CD4-positive, alpha-beta T cell treated with Interferon alpha-2 for 1 hour (primary cell): ENCODE data around the gene CD59.
"Not testable (repeated sequence)": the region's sequence is repeated elsewhere in the genome, so short reads cannot be mapped to it uniquely, and the experiment has no call there.

ENCODE experiments used
- DNase-seq, 2 donors: peaks; one replicate each; pipeline ENCODE4 v3.0.0-alpha.2; 2020 to 2022

Gene CD59

DNA sequence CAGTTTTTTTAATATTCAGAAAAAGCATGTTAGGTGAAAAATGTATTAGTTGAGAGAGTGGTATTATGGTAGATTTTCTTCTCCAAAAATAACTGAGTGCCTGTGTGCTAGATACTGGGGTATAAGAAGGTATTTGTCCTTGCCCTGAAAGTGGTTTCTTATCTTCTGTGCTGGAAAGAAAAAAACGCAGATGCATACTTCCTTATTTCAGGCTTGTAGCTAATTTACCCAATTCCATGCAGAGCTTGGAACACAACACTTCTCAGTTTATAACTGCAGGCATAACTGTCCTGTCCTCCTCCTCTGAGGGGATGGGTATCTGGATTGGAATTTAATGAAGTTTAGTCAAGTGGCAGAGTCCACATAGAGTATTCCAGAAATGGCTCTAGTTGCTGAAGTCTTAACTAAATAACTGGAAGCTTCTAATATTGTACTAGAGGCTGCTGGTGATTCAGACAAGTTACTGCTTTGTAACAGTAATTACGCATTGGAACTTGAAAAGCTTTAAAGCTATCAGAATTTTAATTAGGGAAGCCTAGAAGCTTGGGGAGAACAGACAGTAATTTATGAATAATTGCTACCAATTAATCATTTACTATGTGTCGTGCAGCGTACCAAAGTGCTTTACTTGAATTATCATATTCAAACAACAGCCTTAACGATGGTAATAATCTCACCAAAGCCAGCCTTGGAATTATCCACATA lies 22.9 kb downstream of the CD59 start:
- DNase-seq, result no peak

DNA sequence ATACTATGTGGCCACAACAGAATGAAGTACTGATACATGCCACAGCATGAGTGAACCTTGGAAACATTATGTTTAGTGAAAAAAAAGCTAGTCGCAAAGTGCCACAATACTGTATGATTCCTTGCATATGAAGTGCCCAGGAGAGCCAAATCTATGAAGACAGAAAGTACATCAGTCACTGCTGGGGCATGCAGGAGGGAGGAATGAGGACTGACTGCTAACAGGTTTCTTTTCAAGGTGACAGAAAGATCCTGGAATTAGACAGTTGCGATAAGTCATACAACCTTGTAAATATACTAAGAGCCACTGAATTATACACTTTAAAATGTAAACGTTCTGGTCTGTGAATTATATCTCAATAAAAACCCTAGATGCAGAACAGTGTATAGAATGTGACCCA lies 23.8 kb downstream of the CD59 start:
- no peak for DNase-seq

DNA sequence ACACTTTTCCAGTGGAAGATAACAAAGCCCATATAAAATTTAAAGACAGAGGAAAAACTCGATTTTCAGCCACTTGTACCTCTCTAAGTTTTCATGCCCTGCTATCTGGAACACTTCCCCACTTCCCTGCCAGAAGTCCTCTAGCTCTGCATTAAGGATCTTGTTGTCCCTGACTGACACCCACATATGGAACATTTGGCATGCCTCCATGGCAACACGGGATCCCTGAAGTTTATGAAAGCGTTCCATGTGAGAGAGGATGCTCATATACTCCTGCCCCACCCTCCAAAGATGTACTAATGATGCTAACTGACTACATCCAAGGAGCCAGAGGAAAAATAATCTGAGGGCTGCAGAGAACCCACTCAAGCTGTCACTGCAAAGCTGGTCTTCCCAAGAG lies 26.8 kb downstream of the CD59 start:
- no peak for DNase-seq

DNA sequence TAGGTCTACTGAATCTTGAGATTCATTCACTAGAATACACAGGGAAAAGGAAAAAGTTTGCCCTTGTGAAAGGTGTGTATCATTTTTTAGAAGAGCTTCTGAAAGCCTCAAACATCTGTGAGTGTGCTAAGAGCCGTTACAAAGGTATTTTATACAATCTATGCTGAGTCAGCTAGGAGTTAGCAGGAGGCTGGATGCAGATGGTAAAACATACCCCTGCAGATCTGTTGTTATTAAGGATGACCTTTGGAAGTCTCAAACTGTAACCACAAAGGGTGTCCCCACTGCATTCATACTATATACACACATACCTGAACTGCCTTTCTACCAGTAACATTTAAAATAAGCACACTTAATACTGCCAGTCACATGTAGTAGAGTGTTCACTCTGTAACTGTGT lies 27.2 kb downstream of the CD59 start:
- no peak for DNase-seq

DNA sequence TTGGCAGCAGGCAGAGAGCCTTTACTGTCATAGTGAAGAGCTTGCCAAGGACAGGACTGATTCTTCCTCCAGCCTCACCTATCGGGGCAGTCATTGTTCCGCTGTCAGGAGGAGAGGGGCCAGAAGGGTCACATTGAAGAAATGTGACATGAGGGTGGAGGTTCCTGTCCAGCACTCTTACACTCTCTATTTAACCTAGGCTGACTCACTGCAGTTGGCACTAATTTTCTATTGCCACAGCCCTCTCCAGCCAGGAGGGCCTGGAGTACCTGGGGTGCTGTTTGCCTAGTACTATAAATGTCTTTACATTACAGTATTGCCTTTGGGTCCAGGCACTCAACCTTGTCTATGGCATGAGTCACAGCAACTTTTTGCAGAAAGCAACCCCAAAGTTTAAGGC lies 28.4 kb downstream of the CD59 start:
- not testable (repeated sequence) for DNase-seq

DNA sequence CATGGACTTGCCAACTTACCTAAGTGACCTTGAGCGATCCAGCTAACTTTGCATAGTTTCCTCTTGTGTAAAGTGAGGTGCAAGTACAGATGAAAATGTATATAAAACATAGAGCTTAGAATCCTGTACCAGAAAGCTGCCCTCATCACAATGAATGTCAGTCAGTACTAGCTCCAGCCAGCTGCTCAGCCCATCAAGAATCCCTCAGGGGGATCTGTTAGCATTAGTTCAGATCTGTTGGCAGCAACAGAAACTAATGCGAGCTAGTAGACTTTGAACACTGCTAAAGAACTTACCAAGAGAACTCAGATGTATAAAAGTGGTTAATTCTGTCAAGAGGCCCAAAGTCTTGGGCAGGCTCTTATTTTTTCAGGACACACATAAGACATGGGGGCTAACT lies 29.3 kb downstream of the CD59 start:
- no peak for DNase-seq

DNA sequence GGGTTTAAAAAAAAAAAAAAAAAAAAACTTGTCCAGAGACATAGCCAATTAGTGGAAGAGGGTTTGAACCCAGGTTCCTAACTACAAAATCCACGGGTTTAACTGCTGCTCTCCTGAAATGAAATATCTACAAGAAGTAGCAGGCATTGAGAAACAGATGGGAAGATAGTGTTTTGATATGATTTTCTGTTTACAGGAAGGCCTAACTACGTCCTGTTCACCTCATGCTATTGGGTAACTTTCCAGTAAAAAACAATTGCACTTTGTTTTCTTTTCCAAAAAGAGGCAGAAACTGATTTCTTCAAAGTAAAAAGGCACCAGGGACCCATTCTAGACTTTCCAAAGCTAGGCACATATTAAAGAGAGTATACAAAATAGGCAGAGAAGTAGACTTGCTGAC lies 29.7 kb downstream of the CD59 start:
- no peak for DNase-seq

DNA sequence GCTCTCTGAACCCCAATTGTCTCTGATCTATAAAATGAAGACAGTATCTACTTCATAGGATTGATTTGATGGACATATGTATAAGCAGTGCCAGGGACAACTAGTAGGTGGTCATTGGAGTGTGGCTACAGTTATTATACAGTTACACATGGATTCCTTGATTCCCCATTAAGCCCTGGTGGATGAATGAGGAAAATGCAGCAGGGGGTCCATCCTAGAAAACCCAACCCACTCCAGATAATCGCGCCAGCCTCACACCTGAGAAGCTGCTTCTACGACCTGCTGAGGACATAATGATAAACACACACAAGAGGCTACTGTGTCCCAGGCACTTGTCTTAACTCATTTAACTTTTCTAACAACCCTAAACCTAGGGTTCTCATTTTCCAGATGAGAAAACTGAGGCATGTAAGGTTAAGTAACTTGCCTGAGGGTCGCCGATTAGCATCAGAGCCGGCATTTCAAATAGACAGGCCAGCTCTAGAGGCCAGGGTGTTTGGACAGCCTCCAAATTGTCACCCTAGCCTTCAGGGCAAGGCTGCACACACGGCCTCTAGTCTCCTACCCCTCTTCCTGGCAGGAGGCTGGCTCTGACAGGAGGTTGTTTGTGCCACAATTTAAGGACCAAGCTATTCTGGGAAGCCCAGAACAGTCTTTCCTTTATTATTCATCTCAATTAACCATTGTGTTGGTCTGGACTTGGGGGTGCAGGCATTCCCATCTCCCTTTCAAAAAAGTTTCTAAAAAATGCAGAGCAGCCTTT lies 31.8 kb downstream of the CD59 start:
- no peak for DNase-seq

DNA sequence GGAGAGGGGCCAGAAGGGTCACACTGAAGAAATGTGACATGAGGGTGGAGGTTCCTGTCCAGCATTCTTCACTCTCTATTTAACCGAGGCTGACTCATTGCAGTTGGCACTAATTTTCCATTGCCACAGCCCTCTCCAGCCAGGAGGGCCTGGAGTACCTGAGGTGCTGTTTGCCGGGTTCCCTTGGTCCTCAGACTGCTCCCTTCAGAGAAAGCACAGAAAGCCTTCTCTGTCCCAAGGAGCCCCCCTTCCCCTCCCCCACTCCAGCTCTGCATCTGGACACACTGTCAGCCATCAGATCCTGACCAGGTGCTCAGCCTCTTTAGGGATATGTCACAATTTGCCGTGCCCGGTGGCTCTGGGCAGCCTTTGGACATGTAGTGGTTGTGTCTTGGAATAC lies 32.4 kb downstream of the CD59 start:
- DNase-seq, result no peak

DNA sequence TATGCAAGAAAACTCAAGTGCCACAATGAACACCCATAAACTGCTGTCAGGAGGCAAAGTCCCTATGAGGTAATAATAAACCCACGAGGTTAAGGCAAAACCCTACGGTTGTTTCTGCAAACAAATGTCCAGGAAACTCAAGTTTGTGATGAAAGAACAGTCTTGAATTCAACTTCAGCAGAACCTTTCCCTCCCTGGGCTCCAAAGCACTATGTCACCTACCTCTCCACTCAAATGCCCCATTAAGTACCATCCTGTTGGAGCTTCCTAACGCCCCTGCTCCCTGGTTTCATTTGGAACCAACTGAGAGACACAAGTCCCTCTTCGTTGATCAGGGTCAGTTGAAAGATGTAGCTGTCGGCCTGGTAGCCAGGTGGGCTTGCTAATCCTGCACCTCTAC lies 33.0 kb downstream of the CD59 start:
- no peak for DNase-seq

DNA sequence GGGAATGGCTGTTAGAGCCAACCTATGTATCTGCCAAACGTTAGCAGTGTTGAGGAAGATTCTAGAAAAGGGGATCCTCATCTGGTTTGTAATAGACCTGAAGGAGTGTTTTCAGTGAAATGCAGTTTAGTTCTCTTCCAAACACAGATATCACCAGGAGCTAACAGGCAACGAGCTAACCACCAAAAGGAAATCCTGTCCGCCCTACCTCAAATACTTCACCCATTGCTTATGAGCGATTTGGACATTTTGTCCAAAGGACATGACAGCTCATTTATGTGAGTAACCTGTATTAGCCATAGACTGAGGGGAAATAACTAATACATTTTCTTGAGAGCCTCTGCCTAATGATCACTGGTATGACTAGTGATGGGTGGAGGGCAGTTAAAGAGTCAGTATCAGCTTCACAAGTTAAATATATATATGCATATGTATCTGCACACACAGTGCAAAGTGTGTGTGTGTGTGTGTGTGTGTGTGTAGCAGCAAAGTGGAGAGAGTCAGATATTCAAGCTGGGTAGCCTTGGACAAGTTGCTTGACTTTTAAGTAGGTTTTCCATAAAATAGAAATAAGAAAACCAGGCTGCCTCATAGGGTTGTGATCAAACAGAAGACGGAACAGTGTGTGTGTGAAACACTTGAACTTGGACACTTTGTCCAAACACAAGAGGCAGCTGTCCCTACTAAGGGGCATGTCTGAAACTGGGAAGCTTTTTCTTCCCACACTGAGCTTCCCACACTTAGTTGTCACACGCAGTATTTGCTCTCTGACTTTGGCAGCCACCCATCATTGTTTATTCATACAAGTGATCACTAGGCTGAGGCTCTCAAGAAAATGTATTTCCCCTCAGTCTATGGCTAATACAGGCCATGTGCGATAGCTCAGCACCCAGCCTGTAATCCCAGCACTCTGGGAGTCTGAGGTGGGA lies 34.7 kb downstream of the CD59 start:
- peak in 1 of 2 donors; percentile 19 for DNase-seq

DNA sequence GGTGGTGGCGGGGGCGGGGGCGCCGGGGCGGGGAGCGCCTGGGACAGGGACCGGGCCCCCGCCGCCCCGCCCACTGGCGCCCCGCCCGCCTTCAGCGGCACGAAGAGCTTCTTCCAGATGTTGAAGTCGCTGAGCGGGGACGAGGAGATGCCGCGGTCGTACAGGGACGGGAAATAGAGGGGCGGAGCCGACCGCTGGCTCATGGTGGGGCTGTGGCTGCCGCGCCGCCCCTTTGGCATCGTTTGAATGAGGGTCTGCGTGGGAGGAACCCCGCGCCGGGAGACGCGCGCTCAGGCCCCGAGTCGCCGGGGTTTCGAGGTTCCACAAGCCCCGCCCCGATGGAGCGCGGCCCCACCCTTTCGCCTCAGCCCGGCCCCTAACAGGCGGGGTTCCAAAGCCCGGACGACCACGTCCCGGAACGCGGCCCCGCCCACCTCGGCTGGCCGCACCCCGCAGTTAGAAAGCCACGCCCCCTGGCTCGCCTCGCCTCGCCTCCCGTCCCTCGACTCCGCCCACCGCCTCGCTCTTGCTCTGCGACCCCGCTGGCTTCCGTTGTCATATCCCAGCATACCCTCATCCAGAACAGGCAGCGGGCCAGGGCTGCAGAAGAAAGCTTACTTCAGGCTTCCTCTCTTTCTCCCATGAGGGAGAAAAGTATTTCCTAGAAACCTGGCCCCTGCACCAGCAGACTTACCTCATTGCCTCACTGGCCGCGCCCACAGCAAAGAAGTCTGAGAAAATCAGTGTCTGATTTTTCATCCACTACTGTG lies 35.5 kb downstream of the CD59 start, which contains the start of gene C11orf91:
Gene C11orf91 (minus strand): TSS at position 325 of the 770 bp plus-strand sequence. CDS start 86 bp downstream, at position 239.
- DNase-seq, result peak; percentile 91 to 95

DNA sequence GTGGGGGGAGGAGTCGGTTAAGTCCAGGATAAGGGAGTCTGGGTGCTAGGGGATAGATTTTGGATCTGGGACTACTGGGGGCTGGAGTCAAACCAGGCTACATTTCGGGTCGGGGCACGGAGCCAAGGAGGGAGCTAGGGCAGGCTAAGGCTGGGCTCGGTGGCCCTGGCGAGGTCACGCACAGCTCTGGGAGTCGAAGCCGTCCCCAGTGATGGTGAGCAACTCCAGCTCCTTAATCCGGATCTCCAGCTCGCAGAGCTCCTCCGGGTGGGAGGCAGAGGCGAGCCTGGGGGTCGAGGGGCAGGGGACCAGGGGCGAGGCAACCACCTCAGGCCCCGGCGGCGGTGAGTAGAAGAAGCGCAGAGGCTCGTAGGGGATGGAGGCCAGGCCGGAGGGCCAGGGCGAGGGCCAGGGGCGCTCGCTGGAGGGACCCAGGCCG lies 36.1 kb downstream of the CD59 start:
- DNase-seq, result no peak

DNA sequence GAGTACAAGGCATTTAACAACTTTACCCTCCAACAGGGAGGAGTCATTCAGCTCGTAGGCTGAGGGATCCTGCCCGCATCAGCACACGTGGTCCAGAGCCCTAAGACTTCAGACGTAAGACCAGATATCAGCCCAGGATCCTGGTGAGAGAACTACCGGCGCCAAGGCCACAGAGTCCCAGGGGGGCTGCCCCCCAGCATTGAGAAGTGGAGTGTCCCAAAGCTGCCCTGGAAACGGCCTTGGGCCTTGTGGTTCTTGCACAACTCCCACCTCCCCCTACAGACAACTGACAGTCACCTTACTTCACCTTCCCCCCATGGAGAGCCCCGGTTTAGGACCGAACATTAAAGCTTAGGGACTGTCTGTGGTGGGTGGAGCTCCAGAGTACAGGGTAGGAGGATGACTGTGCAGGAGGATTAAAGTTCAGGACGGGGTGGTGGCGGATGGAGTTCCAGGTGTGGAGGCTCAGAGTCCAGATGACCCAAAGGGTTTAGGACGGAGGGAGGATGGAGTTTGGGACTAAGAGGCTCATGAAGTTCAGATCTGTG lies 36.6 kb downstream of the CD59 start:
- DNase-seq, result no peak

DNA sequence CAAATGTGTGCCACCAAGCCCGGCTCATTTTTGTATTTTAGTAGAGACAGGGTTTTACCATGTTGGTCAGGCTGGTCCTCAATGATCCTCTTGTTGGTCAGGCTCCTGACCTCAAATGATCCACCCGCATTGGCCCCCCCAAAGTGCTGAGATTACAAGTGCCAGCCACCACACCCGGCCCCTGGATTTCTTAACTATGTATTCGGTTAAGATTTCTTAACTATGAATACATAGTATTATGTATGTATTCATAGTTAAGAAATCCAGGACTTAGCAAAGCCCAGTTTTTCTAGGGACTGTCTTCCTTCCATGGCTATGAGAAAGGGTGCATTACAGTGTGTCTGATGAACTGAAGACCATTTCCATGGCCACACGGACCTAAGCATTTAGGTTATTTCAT lies 37.3 kb downstream of the CD59 start:
- no peak for DNase-seq

DNA sequence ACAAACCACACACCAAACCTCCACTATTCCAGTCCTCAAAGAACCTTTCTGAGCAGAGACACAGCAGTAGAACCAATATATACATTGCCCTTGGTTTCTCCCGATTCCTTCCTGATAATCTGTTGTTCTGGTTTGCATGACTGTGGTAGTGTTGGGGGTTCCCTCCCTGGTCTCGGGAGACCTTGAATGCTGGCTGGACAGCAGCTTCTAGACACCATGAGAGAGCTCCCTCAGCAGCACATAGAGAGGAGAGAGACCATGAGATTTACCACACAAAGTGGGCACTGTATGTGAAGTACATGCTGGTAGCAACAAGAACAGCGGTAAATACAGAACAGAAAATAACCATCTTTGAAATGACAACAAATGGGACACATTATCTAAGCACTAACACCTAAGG lies 38.2 kb downstream of the CD59 start:
- no peak for DNase-seq

DNA sequence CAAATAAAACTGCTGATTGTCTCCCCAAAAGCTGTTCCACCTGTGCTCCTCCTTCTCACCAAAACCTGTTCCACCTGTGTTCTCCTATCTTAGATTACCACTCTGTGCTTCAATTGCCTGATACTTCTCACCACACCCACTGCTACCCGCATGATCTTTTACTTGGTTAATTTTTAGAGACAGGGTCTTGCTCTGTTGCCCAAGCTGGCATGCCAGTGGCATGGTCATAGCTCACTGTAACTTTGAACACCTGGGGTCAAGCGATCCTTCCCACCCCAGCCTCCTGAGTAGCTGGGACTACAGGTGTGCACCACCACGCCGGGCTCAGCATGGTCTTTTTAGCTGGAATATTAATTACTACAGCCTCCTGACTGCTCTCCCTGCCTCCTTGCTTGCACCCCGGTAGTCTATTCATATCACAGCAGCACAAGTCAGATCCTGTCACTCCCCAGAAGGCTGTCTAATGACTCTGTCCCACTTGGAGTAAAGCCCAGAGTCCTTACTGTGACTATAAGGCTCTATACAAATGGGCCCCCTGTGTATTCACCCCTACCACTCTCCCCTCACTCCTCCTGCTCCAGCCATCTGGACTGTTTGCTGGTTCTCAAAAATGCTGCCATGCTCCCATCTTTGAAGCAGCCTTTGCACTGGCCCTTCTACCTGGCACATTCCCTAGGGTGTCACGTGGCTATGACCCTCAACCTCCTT lies 39.1 kb downstream of the CD59 start:
- no peak for DNase-seq

DNA sequence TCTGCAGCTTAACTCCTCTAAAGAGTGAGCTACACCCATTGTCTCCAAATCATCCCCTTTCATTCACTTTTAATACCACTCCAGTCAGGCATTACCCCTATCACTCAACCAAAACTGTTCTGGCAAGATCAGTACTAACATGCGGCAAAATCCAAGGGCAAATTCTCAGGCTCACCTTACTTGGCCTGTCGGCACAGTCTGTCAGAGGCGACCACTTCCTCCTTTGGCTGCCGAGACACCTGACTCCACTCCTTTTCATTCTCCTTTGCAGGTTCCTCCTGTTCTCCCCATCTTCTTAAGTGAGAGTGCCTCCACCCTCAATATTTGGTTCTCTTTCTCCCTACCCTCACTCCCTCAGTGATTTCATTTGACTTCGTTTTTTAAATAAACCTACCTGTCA lies 39.8 kb downstream of the CD59 start:
- no peak for DNase-seq

DNA sequence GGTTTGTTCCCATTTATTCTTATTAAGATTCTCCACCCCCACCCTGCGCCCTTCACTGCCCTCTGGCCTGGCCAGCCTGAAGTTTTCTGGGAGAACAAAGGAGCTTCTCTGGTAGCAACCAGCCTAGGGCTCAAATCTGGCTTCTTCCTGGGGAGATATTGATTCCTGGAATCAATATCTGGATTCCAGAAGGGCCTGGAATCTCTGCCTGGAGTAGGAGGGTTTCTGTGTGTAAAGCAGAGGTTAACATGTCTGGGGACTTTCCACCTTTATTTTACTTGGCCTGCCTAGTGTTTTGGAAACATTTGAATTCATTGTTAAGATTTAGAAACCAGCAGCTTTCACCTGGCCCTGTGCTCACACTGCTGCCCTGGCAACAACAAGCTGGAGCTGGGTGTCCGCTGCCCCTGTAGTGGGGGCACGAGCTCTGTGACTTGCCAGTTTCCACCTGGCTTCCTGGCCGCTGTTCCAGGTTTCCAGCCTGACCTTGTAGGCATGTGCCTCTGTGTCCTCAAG lies 41.1 kb downstream of the CD59 start:
- DNase-seq, result no peak

DNA sequence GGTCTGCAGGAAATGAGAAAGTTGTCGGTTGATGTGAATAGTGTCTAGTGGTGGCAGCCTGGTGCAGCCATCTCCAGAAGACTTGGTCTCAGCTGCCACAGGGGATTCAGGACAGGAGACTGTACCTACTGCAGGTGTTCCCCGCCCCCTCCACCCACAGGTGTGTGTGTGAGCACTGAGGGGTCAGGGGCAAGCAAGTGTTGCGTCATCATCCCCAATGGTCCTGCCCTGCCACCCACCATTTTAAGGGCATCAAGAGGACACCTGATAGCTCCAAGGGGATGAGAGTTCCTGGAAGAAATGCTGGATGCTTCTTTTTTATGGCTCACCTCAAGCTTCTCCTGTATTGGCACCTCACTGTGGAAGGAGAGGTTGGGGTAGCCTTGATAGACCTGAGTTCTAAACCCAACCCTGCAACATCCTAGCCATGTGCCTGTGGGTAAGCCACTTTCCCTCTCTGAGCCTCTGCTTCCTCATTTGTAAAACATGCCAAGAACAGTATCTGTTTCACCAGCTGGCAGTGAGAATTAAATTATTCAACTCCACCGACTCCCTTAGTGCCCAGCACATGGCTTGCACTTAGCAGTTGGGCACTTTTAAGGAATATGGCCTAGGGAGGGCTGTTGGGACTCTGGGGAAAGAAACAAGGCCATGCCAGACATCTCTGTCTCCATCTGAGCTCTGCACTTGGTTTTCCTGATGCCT lies 41.7 kb downstream of the CD59 start:
- DNase-seq, result no peak

DNA sequence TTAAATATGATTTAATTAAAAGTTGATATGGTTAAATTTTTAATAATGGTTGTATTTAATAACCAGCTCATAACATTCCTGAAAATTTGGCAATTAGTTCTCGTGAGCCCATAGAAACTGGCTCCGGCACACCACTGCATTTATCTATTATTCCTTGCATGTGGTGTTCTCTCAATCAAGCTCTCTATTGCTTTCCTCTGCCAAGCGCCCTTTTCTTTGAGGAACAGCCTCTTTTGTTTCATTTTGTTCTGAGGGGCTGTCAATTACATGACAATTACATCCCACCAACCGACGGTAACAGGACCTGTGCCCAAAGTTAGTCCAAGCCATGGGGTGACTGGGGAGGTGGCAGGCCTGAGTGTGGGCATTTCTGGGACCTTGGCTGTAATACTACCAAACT lies 43.7 kb downstream of the CD59 start:
- no peak for DNase-seq
